Measurements from ENCODE around the gene PACS1. TPM values are rescaled to one million over a fixed set of nuclear protein-coding genes. Genes with fewer than 3 reads are reported as not detected.

Gene PACS1
- total RNA-seq, 2 experiments from 2014 or later, result 77.8 to 80.7 TPM

DNA sequence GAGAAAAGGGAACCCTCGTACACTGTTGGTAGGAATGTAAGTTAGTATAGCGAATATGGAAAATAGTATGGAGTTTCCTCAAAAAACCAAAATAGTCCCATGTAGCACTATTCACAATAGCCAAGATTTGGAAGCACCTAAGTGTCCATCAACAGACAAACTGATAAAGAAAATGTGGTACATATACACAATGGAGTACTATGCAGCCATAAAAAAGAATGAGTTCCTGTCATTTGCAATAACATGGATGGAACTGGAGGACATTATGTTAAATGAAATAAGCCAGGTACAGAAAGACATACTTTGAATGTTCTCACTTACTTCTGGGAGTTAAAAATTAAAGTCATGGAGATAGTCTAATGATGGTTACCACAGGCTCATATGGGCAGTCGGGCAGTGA, 134.3 kb downstream of the PACS1 start:
- H3K9me3 Mint-ChIP-seq, result peaks cover 17% of the 10 kb centered on the region
- intact Hi-C loops (cut with micrococcal nuclease), result no loop called here
- no peak overlapping the region for H3K27ac Mint-ChIP-seq
- no peak overlapping the region for H3K4me3 Mint-ChIP-seq
- CTCF ChIA-PET, result no interaction called here
- H3K27me3 Mint-ChIP-seq (ENCODE audit: low read depth), result no peaks in the 10 kb centered on the region
- peaks cover 4% of the 10 kb centered on the region for H3K4me1 Mint-ChIP-seq (ENCODE audit: low read depth)
- peaks cover 13% of the 10 kb centered on the region for H3K36me3 Mint-ChIP-seq (ENCODE audit: low read depth)
- DNase-seq, result no peak

DNA sequence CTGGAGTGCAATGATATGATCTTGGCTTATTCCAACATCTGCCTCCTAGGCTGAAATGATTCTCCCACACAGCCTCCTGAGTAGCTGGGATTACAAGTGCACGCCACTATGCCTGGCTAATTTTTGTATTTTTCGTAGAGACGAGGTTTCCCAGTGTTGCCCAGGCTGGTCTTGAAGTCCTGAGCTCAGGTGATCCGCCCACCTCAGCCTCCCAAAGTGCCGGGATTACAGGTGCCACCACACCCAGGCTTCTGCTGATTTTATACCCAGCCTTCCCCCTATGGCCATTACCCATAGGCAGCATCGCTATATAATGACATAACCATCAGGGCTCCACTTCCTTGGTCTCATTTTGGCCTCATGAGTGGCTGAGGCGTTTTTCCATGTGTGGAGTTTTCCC, 137.7 kb downstream of the PACS1 start:
- CTCF ChIA-PET, result interaction anchor here (1.2 kb wide), 1 partner anchor 13 kb away, joined by 3 read pairs; no protein-coding TSS in a partner anchor
- Mint-ChIP-seq H3K9me3 (peaks cover 7% of the 10 kb centered on the region), H3K27ac (peak overlapping the region; percentile 9), H3K36me3 (ENCODE audit: low read depth) (peaks cover 7% of the 10 kb centered on the region), H3K4me1 (ENCODE audit: low read depth) (peaks cover 4% of the 10 kb centered on the region), H3K27me3 (ENCODE audit: low read depth) (no peaks in the 10 kb centered on the region), H3K4me3 (no peak overlapping the region)
- no peak for DNase-seq
- intact Hi-C loops (cut with micrococcal nuclease), result no loop called here

DNA sequence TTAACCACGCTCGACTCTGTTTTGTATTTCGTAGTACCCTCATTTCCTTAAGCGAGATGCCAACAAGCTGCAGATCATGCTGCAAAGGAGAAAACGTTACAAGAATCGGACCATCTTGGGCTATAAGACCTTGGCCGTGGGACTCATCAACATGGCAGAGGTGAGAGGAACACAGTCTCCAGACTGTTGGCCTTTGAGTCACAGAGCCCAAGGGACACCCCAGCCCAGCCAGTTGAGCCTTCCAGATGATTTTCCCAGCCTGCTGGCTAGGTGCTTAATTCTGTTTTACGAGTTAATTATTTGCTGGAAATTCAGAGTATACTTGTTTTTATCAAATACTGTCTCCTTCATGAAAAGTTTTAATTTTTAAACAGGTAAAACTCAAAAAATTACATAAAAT, 141.0 kb downstream of the PACS1 start:
- H3K27me3 Mint-ChIP-seq (ENCODE audit: low read depth), result no peaks in the 10 kb centered on the region
- no peak overlapping the region for H3K4me3 Mint-ChIP-seq
- intact Hi-C loops (cut with micrococcal nuclease), result no loop called here
- H3K9me3 Mint-ChIP-seq, result no peaks in the 10 kb centered on the region
- H3K4me1 Mint-ChIP-seq (ENCODE audit: low read depth), result peaks cover 4% of the 10 kb centered on the region
- H3K36me3 Mint-ChIP-seq (ENCODE audit: low read depth), result peaks cover 3% of the 10 kb centered on the region
- CTCF ChIA-PET, result no interaction called here
- no peak overlapping the region for H3K27ac Mint-ChIP-seq
- no peak for DNase-seq

DNA sequence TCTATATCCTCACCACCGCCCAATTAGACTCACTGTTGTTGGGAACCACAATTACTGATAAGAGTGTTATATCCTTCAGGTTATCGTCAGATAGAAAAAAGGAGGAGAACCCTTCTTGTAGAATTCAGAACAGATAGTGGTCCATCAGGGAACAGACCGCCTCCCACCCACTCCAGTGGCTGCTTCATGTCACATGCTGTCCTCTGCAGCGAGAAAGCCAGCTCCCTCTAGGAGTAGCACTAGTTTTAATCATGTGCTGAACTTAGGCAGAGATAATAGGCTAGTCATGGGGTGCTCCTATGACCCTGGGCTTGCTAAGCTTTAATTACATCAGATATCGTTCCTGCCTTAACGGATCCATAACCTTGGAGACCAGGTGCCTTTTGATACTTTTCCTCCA, 146.8 kb downstream of the PACS1 start:
- CTCF ChIA-PET, result interaction anchor here (0.9 kb wide), 1 partner anchor 135 kb away, joined by 3 read pairs; no protein-coding TSS in a partner anchor
- peaks cover 10% of the 10 kb centered on the region for H3K4me1 Mint-ChIP-seq (ENCODE audit: low read depth)
- no peaks in the 10 kb centered on the region for H3K27me3 Mint-ChIP-seq (ENCODE audit: low read depth)
- H3K4me3 Mint-ChIP-seq, result no peak overlapping the region
- intact Hi-C loops (cut with micrococcal nuclease), result no loop called here
- no peak for DNase-seq
- no peak overlapping the region for H3K27ac Mint-ChIP-seq
- no peaks in the 10 kb centered on the region for H3K9me3 Mint-ChIP-seq
- H3K36me3 Mint-ChIP-seq (ENCODE audit: low read depth), result peaks cover 4% of the 10 kb centered on the region

DNA sequence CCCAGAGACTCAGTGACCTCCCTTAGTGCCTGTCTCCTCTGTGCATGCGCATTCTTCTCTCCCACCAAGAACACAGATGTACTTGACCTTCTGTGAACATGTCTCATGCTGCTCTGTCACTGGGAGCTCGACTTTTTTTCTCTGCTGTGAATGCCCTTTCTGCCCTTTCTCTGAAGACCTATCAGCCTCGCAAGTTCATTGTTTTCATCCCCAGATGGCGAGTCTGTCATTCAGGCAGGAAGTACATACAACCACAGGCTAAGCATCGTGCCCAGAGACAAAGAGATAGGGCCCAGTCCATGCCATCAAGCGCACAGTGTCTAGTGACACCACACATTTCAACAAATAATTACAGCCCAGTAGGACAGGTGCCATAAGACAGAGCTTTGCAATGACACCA, 148.0 kb downstream of the PACS1 start:
- H3K27me3 Mint-ChIP-seq (ENCODE audit: low read depth), result no peaks in the 10 kb centered on the region
- CTCF ChIA-PET, result interaction anchor here (0.7 kb wide), 1 partner anchor 45 kb away, joined by 3 read pairs; no protein-coding TSS in a partner anchor
- intact Hi-C loops (cut with micrococcal nuclease), result no loop called here
- peak overlapping the region; percentile 12 for H3K27ac Mint-ChIP-seq
- H3K4me3 Mint-ChIP-seq, result no peak overlapping the region
- H3K36me3 Mint-ChIP-seq (ENCODE audit: low read depth), result peaks cover 5% of the 10 kb centered on the region
- DNase-seq, result no peak
- peaks cover 18% of the 10 kb centered on the region for H3K4me1 Mint-ChIP-seq (ENCODE audit: low read depth)
- no peaks in the 10 kb centered on the region for H3K9me3 Mint-ChIP-seq

DNA sequence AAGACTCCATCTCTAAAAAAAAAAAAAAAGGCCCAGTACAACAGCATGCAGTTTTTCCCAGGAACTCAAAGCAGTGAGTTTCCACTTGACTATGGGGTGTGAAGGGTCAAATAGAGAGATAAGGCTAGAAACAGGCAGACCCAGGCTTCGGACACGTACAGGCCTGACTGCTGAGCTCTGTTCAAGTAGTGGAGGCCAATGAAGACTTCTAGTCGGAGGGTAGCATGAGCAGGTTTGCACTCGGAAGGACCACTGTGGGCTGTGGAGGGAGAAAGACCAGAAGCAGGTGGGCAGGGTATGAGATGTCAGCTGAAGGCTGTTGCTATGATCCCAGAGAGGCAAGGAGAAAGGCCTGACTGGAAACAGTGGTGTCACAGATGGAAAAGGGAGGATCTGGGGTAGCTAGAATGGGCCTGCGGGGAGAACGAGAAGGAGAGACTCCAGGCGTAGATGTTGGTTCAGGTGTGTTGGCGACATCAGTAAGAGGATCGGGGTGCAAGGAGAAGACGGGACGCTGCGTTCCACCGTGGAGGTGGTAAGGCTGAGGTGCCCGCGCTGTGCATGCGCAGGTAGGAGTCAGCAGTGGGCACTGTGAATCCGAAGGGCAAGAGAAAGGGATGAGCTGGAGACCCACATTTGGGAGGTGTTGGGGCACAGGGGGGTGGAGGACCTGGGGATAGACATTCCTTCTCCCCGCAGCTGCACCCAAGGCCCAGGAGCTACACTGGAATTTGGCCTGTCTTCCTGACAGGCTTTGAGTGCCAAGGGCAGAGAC, 149.0 kb downstream of the PACS1 start:
- H3K36me3 Mint-ChIP-seq (ENCODE audit: low read depth), result peaks cover 5% of the 10 kb centered on the region
- CTCF ChIA-PET, result no interaction called here
- peaks cover 18% of the 10 kb centered on the region for H3K4me1 Mint-ChIP-seq (ENCODE audit: low read depth)
- H3K4me3 Mint-ChIP-seq, result no peak overlapping the region
- no peak for DNase-seq
- H3K9me3 Mint-ChIP-seq, result no peaks in the 10 kb centered on the region
- H3K27me3 Mint-ChIP-seq (ENCODE audit: low read depth), result no peaks in the 10 kb centered on the region
- H3K27ac Mint-ChIP-seq, result peak overlapping the region; percentile 2
- intact Hi-C loops (cut with micrococcal nuclease), result no loop called here

DNA sequence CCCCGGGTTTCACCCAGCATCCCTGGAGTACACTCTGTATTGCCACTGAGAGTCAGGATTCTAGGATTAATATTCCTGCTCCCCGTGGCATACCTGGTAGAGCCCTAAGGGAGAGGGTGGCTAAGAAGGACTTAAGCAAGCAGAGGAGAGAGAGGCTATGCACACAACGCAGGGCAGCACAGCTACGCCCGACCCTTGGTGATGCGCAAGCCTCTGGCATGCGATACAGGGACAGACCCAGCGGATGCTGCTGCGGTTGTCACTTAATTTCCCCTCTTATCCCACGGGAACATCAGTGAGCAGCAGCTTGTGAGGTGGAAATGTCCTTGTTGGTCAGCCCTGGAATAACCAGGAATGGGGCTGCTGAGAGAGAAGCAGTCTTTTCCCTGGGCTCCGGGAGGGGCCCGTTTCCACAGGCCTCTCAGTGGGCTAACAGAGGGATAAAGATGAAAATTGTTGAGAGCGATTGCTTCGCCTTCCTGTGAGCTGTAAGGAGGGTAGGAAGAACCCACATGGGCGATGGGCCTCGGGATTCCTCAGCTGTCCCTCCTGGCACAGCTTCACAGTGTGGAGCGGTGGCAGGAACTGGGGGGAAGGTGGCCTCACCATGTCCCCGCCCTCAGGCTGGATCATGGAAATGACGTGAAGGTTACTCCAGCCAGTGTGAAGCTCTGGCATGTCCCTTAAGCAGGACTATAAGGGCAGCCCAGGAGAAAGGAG, 149.9 kb downstream of the PACS1 start:
- H3K4me1 Mint-ChIP-seq (ENCODE audit: low read depth), result peaks cover 18% of the 10 kb centered on the region
- DNase-seq, result no peak
- no peaks in the 10 kb centered on the region for H3K9me3 Mint-ChIP-seq
- no peak overlapping the region for H3K4me3 Mint-ChIP-seq
- no peaks in the 10 kb centered on the region for H3K27me3 Mint-ChIP-seq (ENCODE audit: low read depth)
- intact Hi-C loops (cut with micrococcal nuclease), result no loop called here
- H3K36me3 Mint-ChIP-seq (ENCODE audit: low read depth), result peaks cover 5% of the 10 kb centered on the region
- CTCF ChIA-PET, result interaction anchor here (2.6 kb wide), 1 partner anchor 175 kb away, joined by 8 read pairs; no protein-coding TSS in a partner anchor
- H3K27ac Mint-ChIP-seq, result peak overlapping the region; percentile 99

DNA sequence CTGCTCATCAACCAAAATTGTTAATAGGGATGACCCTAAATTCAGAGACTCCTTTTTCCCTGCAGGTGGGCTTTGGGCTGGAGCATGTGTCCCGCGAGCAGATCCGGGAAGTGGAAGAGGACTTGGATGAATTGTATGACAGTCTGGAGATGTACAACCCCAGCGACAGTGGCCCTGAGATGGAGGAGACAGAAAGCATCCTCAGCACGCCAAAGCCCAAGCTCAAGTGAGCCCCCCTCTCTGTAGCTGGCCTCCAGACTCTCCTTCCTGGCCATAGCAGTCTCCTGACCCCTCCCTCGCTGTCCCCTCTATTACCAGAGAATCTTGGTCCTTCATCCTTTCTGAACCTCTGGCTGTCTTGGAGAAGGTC, 150.5 kb downstream of the PACS1 start:
- peaks cover 5% of the 10 kb centered on the region for H3K36me3 Mint-ChIP-seq (ENCODE audit: low read depth)
- no peaks in the 10 kb centered on the region for H3K9me3 Mint-ChIP-seq
- DNase-seq, result no peak
- H3K4me1 Mint-ChIP-seq (ENCODE audit: low read depth), result peaks cover 18% of the 10 kb centered on the region
- intact Hi-C loops (cut with micrococcal nuclease), result no loop called here
- no peak overlapping the region for H3K4me3 Mint-ChIP-seq
- H3K27me3 Mint-ChIP-seq (ENCODE audit: low read depth), result no peaks in the 10 kb centered on the region
- peak overlapping the region; percentile 99 for H3K27ac Mint-ChIP-seq
- CTCF ChIA-PET, result interaction anchor here (2.6 kb wide), 1 partner anchor 175 kb away, joined by 8 read pairs; no protein-coding TSS in a partner anchor

DNA sequence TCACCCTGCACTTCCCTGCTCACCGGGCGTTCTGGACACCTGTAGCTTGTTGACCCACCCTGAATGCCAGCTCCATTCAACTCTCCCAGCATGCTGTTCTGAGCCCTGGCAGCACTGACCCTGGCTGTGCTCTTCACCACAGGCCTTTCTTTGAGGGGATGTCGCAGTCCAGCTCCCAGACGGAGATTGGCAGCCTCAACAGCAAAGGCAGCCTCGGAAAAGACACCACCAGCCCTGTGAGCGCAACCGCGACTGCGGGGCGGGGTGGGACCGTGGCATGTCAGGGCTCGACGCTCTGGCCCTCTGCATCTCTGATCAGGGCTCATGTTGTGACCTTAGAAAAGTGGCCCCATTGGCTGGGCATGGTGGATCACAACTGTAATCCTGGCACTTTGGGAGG, 150.9 kb downstream of the PACS1 start:
- H3K27me3 Mint-ChIP-seq (ENCODE audit: low read depth), result no peaks in the 10 kb centered on the region
- CTCF ChIA-PET, result interaction anchor here (1.5 to 2.6 kb wide), 2 partner anchors 60 to 176 kb away, joined by 5 to 8 read pairs; no protein-coding TSS in a partner anchor
- DNase-seq, result no peak
- H3K27ac Mint-ChIP-seq, result peak overlapping the region; percentile 99
- peaks cover 5% of the 10 kb centered on the region for H3K36me3 Mint-ChIP-seq (ENCODE audit: low read depth)
- intact Hi-C loops (cut with micrococcal nuclease), result no loop called here
- no peak overlapping the region for H3K4me3 Mint-ChIP-seq
- peaks cover 18% of the 10 kb centered on the region for H3K4me1 Mint-ChIP-seq (ENCODE audit: low read depth)
- no peaks in the 10 kb centered on the region for H3K9me3 Mint-ChIP-seq

DNA sequence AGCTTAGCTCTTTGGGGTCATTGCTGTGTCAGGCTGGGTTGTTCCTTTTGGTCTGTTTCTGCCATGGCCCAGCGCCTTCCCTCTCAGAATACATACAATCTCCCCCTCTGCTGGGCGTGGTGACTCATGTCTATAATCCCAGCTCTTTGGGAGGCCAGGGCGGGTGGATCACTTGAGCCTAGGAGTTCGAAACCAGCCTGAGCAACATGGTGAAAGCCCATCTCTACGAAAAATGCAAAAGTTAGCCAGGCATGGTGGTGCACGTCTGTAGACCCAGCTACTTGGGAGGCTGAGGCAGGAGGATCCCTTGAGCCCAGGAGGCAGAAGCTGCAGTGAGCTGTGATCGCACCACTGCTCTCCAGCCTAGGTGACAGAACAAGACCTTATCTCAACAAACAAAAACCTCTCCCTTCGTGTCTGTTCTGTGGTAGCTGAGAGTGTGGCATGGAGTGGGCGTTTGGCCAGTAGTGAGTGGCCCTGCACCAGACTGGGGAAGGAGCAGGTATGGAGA, 151.7 kb downstream of the PACS1 start:
- Mint-ChIP-seq H3K4me1 (ENCODE audit: low read depth) (peaks cover 23% of the 10 kb centered on the region), H3K27me3 (ENCODE audit: low read depth) (no peaks in the 10 kb centered on the region), H3K9me3 (no peaks in the 10 kb centered on the region), H3K27ac (peak overlapping the region; percentile 99), H3K36me3 (ENCODE audit: low read depth) (peaks cover 5% of the 10 kb centered on the region), H3K4me3 (peak overlapping the region; percentile 33)
- CTCF ChIA-PET, result interaction anchor here (0.7 to 2.6 kb wide), 14 partner anchors 17 to 213 kb away, joined by 3 to 10 read pairs (median 4); partner anchors contain the start of gene RAB1B
- peak; percentile 54 for DNase-seq
- intact Hi-C loops (cut with micrococcal nuclease), result loop anchor here (1.0 to 2.0 kb wide), 7 partner anchors 46 to 217 kb away; partner anchors contain the start of genes MRPL11 and SF3B2

DNA sequence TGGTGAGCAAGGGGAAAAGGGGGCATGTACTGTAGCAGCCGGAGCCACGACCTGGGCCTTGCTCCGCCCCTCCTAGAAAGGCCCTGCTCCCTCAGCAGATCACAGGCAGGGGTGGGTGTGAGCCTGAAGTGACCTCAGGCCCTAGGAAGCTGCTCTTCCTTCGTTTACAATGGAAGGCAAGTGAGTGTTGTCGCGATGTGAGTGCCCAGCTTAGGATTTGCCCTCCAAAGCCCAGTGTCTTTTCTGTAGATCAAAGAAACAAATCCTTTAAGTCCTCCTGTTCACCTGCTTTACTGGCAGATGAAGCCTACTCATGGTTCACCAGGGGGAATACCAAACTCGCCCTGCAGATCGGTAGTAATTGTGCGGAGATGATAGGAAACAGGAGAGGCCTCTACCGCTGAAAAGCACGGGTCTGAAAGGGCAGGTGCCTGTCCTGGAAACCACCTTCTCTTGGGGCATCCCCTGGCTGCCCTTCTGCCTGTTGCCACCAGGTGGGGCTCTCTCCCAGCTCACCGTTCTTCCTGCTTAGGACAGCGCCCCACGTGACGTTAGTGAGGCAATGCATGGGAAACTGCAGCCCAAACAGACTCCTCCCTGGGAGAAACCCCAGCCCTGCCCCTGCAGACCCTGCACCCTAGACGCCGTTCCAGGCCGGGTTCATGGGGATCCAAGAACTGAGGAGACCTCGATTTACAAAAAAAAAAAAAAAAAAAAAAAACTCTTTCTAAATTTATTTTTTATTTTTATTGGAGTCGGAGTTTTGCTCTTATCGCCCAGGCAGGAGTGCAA, 152.5 kb downstream of the PACS1 start:
- peak overlapping the region; percentile 99 for H3K27ac Mint-ChIP-seq
- H3K4me1 Mint-ChIP-seq (ENCODE audit: low read depth), result peaks cover 23% of the 10 kb centered on the region
- intact Hi-C loops (cut with micrococcal nuclease), result loop anchor here (1.0 to 2.0 kb wide), 7 partner anchors 45 to 216 kb away; partner anchors contain the start of genes MRPL11 and SF3B2
- H3K36me3 Mint-ChIP-seq (ENCODE audit: low read depth), result peaks cover 5% of the 10 kb centered on the region
- no peaks in the 10 kb centered on the region for H3K9me3 Mint-ChIP-seq
- peak overlapping the region; percentile 33 for H3K4me3 Mint-ChIP-seq
- DNase-seq, result peak; percentile 98
- H3K27me3 Mint-ChIP-seq (ENCODE audit: low read depth), result no peaks in the 10 kb centered on the region
- CTCF ChIA-PET, result interaction anchor here (0.6 to 2.6 kb wide), 21 partner anchors 13 to 214 kb away, joined by 3 to 10 read pairs (median 4); partner anchors contain the start of genes RAB1B and YIF1A

All from activated naive CD4-positive, alpha-beta T cell treated with anti-CD3 and anti-CD28 coated beads for 36 hours (primary cell).